Stimulated activated CD4-positive, alpha-beta T cell treated with anti-CD3 and anti-CD28 coated beads, TNF-alpha, amount 100 ng/mL, for 4 hours (primary cell): ENCODE data around the gene BCL7A.
A peak's percentile ranks its signal among the peaks of the same experiment; 100 is the strongest.
"Not testable (repeated sequence)": the region's sequence is repeated elsewhere in the genome, so short reads cannot be mapped to it uniquely, and the experiment has no call there.

ENCODE experiments used
- DNase-seq, 3 experiments: peaks; one replicate each; pipeline ENCODE4 v3.0.0-alpha.2; 2020; ENCODE audit warnings: low read depth in 3 of 3

The BCL7A gene

GRCh38 chr12:122056406-122056805 is 34.7 kb downstream of the BCL7A start:
- DNase-seq: not testable (repeated sequence)

- no peak for DNase-seq
Observed at GRCh38 chr12:122057007-122057735, 35.5 kb downstream of the BCL7A start.

GRCh38 chr12:122057769-122058168 is 36.1 kb downstream of the BCL7A start:
- no peak for DNase-seq

- no peak for DNase-seq
Observed at GRCh38 chr12:122058549-122059149, 37.0 kb downstream of the BCL7A start.

- DNase-seq: no peak
Observed at GRCh38 chr12:122059203-122059960, 37.7 kb downstream of the BCL7A start.

- no peak for DNase-seq
Observed at GRCh38 chr12:122060081-122060501, 38.4 kb downstream of the BCL7A start.

GRCh38 chr12:122061253-122061652 is 39.6 kb downstream of the BCL7A start:
- no peak for DNase-seq

- no peak for DNase-seq
Observed at GRCh38 chr12:122062832-122063693, 41.4 kb downstream of the BCL7A start.

GRCh38 chr12:122063694-122064024 is 42.0 kb downstream of the BCL7A start:
- DNase-seq: no peak

- no peak for DNase-seq
Observed at GRCh38 chr12:122064025-122064777, 42.5 kb downstream of the BCL7A start.

GRCh38 chr12:122064780-122065588 is 43.3 kb downstream of the BCL7A start:
- no peak for DNase-seq

GRCh38 chr12:122067548-122067947 is 45.9 kb downstream of the BCL7A start:
- DNase-seq: no peak

GRCh38 chr12:122067966-122068365 is 46.3 kb downstream of the BCL7A start:
- DNase-seq: no peak

- no peak for DNase-seq
Observed at GRCh38 chr12:122072031-122072970, 50.6 kb downstream of the BCL7A start.

- no peak for DNase-seq
Observed at GRCh38 chr12:122073815-122074214, 52.1 kb downstream of the BCL7A start.

GRCh38 chr12:122076743-122077495 is 55.2 kb downstream of the BCL7A start:
- DNase-seq: no peak

GRCh38 chr12:122078141-122079032 is 56.7 kb downstream of the BCL7A start, which contains the start of gene MLXIP:
TSS of gene MLXIP (plus strand) at chr12:122078756. CDS start at chr12:122078854, 98 bp downstream.
- DNase-seq: peak; percentile 80 to 82 (median 82)
